ENCODE measurements around the gene S100A7.
"Not testable (repeated sequence)": the region's sequence is repeated elsewhere in the genome, so short reads cannot be mapped to it uniquely, and the experiment has no call there.

The S100A7 gene

DNA sequence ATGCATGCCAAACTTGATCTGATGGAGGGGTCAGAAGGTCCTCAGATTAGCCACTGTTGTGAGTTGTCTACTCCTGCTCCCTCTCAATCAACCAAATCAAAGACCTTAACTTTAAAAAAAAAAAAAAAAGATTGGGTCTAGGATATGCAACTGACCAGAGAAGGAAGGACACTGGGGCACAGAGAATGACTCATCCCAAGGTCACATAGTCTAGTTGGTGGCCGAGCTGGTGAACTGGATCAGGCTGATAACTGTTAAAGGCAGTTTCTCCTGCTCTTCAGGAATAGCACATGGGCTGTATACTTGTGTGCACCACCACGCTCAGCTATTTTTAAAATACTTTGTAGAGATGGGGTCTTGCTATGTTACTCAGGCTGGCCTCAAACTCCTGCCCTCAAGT lies 14.8 kb upstream of the S100A7 start:
- no peak for FAIRE-seq

DNA sequence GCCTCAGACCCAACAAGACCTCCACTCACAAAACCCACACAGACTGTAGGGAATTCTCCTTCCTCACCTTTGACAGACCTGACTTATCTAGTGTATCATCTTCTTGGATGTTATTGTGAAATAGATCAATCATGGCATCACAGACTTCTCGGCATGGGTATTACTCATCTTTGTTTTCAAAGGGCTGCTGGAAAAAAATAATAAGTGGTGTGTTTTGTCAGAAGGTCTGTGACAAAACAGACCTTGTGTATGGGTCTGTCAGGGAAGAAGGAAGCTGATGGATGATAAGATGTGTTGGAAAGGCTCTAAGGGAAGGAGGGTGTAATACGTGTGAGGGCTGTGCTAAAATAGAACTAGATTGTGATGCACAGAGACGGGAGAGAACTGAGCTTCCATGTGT lies 13.9 kb upstream of the S100A7 start:
- FAIRE-seq: no peak

DNA sequence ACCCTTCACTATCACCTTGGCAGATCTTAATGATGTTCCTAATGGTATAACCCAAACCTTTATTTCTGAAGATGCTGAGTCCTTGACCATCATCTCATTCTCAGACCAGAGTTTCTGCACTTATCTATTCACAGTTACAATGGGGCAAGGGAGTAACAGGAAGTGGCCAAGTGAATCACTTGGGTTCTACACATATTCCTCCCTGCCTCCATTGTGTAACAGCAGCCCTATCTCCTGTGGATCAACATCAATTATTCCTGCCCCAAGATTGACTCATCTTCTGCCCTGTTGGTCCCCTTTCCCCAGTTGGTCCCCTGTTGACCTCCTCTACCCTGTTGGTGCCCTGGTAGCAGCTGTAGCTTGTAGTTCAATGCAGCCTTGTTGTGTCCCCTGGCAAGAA lies 10.3 kb upstream of the S100A7 start:
- FAIRE-seq: no peak

DNA sequence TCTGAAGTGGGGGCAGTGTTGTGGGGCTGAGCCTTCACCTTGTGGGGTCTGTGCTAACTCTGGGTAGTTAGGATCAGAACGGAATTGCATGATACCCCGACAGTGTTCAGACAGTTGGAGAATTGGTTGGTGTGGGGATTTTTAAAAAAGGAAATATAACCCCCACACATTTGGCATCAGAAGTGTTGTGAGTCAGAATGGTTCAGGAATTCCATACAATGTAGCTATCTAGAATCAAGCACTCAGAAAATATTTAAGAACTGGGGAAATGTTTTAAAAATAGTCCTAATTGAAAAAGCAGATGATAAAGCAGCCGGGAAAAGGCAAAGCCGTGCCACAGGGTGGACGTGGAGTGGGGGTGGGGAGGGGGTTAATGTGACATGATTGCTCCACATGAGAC lies 6.5 kb upstream of the S100A7 start:
- no peak for FAIRE-seq

DNA sequence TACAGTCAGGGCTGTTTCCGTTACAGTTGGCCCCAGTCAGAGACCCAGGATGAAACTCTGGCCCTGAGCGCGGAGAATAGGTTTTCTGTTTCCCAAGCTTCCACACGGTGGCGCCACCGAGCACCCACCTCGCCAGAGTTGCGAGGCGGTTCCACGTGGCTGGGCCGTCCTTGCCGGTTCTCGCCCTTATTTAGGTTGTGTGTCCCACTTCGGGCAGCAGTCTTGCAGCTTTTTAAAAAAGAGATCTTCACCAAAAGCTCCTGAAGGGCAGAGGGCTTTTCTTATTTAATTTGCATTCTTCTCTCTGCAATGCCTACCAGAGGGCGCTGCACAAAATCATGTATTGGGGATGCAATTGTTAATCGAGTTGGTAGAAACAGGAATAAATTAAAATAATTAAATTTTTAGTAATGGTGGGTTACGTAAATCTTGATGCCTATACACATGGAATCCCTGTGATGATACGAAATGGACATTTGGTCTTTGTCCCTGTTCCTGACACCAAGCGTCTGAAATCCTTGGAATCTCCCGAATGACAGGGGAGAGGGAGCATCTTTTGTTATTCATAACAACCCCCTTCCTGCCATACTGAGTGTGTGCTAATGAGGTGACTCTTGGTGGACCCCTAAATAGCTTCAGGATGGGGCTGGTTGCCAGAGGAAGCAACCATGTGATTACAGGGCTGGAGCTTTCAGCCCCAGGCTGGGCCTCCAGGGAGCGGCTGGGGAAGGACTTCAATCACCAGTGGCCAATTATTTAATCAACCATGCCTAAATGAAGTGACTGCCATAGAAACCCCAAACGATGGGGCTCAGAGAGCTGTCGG lies 5.6 kb upstream of the S100A7 start:
- no peak for FAIRE-seq

DNA sequence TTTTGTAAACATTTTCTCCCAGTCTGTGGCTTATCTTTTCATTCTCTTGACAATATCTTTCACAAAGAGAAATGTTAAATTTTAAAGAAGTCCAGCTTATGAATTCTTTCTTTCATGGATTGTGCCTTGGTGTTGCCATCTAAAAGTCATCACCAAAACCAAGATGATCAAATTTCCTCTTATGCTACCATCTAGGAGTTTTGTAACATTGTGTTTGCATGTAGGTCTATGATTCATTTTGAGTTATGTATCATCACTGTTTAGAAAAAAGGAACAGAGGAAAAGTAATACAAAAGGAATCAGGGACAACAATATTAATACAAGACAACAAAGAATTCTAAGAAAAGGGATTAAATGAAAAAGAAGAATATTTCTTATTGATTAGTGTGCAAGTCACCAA lies 2.3 kb upstream of the S100A7 start:
- FAIRE-seq: not testable (repeated sequence)

DNA sequence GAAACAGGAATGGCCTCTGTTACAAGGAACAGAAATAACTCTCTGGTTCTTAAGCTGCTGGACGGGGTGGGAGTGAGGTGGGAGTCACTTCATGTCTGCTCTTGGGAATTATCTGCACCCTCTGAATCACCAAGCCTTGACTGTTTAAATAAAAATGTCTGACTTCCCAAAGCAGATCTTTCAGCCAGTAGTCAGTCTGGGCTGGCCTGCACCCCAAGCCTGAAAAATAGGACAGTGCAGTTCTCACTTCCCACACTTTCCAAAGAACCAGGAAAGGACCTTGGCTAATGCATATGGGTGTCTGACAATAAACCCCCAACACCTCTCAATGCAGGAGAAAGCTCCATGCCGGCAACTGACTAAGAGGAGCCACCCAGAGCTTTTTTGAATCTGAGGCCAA lies 796 bp downstream of the S100A7 start:
- no peak for FAIRE-seq

DNA sequence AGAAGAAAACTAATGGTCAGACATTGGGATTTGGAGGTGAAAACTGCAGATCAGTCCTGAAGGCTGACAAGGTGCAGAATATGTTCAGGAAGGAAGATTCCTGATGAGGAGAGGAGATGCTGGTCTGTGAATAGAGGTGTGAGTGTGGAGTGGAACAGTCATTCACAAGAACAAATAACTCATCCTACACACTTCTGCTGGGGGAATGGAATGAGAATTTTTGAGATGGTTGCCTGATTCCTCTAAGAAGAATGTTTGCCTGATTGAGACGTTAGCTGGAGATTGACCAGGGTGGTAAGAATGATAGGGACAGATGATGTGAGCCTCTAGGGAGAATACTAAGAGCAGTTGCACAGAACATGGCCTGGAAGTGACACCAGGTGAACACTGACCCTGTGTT lies 4.1 kb downstream of the S100A7 start:
- FAIRE-seq: no peak

DNA sequence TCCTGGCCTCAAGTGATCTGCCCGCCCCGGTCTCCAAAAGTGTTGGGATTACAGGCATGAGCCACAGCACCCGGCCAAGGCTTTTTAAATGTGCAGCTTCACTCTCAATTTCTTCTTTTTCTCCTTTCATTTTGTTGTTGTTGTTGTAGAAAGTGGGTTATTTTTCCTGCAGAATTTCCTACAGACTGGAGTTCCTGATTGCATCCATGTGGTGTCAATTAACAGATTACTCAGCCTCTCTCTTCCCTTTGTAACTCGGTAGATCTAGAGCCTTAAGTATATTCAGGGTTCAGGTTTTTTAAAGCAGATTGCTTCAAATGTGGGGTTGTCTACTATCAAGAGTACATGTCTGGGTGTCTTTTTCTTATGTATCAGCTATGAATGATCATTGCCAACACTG lies 11.6 kb downstream of the S100A7 start:
- FAIRE-seq: not testable (repeated sequence)

DNA sequence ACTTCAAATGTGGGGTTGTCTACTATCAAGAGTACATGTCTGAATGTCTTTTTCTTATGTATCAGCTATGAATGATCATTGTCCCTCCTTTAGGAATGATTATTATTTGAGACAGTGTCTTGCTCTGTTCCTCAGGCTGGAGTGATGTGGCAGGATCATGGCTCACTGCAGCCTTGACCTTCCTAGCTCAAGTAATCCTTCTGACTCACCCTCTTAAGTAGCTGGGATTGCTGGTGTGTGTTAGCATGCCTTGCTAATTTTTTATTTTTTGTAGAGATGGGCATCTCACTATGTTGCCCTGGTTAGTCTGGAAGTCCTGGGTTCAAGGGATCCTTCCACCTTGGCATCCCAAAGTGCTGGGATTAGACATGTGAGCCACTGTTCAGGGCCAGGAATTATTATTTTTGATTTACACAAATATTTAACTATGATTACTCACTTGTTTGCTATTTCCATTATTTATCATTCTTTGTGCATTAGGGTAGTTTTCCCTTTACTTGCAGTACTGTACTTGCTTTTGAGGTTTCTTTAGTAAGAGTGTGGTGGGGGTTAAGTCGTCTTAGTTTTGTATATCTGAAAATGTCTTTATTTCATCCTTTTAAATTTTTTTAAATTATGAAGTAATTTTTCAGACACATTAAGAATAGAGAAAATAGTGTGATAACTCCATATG lies 12.8 kb downstream of the S100A7 start:
- FAIRE-seq: no peak

DNA sequence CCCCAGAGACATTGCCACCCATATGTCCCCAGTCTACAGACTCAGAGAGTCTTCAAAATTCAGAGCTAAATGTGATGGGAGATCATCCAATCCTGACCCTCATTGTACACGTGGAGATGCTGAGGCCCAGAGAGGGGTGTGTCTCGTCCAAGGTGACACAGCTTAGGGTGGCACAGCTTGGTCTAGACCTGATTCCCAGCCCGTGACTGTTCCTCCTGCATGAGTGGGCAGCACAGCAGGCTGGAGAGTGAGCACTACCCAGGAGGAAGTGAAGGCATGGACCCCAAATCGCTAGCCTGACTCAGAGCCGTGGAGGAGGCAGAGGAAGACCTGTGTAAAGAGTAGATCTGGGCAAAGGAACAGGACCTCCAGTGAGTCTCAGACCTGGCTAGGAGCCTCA lies 16.4 kb downstream of the S100A7 start:
- FAIRE-seq: no peak

DNA sequence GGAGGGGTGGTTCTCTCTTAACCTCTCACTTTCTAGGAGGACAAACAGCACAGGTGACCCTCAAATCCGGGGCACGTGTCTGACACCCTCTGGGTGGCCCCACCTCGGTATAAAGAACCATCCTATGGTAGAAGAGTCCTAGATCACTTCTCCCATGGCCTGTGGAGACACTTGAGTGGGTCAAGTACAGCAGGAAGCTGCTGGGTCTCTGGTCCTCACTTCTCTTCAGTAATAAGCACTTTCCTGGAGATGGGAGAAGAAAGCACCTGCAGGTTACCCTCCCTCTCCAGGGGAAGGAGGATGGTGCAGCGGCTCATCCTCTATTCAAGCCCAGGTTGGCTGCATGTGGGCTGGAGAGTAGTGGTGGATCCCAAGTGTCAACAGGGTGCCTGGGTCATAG lies 17.0 kb downstream of the S100A7 start:
- FAIRE-seq: no peak

DNA sequence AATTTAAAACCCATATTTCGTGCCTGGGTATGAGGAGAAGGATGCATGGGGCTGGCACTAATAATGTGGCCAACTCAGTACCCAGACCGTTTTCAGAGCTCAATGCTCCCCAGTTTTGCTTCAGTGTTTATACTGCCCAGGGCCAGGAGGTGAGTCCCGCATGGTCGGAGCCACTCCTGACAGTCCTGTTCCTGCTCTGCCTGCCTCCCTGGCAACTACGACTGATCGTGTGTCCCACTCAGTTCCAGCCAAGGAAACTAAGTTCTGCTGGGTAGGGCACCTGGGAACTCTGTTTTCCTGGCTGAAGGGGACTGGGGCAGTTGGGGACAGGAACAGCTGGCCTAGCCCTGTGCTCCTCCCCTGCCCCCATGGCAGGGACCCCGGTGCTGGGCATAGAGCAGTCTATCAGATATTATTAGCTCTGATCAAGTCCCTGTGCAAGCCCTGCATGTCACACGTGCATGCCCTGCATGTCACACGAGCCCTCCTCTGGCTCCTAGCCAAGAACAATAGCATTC lies 19.2 kb downstream of the S100A7 start:
- no peak for FAIRE-seq

DNA sequence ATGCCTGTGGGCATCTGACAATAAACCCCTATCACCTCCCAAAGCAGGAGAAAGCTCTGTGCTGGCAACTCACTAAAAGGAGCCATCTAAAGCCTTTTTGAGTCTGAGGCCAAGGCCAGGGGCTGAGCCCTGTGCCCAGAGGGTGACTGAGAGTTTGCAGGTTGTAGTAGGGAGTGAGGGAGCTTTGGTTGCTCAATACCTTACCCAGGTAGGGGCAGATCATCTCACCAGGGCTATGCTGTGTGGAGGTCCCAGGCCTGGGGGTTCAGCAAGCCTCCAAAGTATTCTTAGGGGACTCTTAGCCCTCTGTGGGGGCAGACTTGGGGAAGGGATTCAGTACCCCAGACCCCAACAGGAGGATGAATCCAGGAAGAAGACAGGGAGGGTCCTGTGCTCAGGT lies 21.2 kb downstream of the S100A7 start:
- FAIRE-seq: no peak

DNA sequence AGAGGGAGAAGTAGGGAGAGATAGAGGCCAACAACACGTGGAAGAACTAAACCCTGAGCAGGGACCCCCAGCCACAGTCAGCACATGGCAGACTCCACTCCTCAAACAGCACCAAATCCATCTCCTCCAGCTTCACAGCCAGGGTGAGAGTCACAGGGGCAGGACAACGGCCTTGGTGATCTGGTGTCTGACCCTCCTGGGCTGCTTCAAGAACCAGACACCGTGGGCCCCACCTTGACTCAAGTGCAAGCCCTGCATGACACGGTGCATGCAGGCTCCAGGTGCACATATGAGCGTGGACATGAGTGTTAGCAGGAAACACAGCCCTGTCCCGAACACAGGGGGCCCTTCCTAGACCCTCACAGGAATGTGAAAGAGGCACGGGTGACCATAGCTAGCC lies 21.9 kb downstream of the S100A7 start:
- FAIRE-seq: no peak

DNA sequence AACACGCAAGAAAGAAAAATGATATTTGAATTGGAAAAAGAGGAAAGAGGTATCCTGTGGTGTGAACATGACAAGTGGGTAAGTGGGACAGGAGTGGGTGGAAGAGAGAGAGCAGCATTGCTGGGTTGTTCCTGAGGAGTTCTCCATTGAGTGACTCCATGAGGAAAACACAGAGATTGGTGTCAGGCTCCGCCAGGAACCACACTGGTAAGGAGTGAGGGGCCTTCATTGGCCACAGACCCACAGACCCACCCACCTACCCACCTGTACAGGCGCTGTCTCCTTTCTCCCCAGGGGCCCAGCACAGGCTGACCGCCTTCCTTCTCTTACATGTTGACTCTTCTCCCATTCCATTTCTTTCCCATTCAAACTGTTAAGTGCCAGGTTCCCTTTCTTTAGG lies 23.2 kb downstream of the S100A7 start:
- no peak for FAIRE-seq

DNA sequence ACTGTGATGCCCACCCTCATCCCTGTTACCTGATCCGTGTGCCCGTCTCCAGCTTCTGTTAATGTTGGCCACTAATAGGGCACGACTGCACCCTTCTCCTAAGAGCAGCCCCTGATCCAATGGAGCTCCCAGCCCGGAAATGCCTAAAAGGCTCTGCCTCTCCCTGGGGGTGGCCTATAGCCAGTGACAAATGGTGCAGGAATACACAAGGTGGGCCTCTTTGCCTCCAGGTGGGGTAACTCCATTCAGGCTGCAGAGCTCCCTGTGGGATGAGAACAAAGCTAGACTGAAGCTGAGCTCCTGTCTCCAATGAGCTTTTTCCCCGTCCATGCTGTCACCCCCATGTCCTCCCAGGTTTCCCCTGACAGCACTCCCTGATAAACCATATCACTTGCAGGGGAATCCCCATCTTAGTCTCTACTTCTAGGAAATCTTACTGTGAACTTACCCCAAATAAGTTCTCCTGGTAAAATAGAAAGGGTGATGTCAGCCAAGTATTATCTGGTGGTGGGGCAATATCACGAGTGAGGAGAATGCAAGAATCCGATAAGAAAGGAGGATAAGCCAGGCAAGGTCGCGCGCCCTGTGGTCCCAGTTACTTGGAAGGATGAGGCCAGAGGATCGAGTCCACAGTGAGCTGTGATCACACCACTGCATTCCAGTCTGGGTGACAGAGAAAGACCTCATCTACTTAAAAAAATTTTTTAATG lies 25.6 kb downstream of the S100A7 start:
- no peak for FAIRE-seq

DNA sequence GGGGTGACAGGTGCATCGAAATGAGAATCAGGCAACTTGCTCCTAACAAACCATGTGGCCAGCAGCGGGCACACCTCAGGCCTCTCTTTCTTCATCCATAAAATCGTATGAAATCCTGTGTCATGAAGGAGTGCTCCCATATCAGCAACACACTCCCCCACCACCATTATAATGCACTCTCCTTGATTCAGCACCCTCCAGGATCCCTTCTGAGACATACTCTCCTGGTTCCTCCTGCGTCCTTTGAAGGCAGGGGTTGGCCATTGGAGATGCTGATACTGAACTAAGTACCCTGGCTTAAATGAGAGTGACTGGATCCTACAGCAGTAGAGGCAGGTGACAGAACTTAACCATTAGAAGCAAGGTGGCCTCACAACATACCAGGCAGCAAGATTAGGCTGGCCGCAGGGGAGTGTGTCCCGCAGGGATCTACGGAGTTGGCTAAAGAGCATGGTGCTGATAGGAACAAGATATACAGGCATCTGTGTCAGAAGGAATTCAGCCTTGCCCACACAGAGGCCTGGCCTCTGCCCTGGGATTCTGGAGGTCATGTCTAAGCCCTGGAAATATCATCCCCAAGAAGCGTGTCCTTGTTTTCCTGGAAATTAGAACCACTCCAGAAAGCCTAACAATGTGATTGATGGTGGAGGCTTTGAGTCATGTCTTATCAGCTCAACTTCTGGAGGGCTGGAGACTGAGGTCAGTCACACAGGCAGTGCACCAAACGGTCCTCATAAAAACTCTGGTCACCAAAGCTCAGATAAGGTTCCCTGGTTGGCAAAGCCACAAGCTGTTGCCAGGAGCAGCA lies 27.4 kb downstream of the S100A7 start:
- no peak for FAIRE-seq

DNA sequence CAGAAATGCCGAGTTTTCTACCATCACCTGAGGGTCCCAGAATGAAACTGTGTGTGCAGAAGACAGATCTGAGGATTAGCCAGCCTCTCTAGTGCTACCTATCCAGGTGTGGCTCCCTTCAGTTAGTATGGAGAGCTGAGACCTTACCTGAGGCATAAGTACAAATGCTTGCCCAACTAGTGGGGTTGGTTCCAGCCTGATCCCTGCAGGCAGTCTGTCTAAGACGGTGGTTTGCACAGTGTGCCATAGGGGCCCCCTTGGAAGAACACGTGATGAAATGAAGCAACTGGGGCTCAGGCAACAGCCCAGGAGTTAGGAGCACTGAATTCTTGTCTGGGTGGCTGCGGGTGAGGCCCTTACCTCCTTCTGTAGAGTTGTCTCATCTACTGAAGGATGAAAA lies 28.5 kb downstream of the S100A7 start:
- FAIRE-seq: no peak

DNA sequence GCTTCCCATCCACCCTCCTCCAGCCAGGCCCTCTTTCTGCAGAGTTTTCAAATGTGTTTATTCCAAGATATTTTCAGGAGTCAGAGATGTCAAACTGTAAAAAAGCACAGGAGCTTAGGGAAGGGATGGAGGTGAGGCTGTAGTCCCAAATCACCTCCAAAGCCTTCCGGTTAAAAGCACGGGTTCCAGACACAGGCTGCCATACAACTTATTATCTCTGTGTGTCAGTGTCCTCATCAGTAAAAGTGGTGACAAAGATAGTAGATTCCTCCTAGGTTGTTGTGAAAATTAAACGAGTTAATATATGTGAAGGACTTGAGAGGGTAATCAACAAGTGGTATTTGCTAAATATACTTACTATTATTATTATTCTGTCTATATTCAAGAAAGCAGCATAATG lies 29.0 kb downstream of the S100A7 start:
- FAIRE-seq: no peak

DNA sequence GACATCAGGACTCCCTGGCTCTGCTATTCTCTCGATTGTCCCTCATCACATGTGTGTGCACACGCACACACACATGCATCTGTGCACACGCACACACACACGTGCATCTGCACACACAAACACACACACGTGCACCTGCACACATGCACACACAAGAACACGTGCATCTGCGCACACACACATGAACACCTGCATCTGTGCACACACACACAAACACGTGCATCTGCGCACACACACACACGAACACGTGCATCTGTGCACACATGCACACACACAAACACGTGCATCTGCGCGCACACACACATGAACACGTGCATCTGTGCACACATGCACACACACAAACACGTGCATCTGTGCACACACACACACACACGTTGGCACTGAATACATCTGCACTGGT lies 29.4 kb downstream of the S100A7 start:
- FAIRE-seq: no peak

DNA sequence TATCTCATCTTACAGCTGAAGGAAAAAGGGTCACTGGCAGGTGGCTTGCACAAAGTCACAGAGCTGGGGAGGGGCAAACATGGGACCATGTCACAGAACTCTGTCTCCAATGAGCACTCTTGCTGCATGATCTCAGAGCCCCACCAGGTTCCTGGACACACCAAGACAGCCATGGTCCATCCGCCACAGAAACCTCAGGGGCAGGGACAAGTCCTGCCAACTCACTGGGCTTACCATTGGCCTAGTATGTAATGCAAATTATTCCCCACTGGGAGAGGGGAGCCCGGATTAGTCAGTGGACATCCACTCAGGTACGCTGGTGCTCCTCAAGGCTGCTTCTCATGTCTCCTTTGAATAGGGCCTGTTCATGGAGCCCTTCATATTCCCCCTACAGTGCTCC lies 29.9 kb downstream of the S100A7 start:
- FAIRE-seq: no peak

DNA sequence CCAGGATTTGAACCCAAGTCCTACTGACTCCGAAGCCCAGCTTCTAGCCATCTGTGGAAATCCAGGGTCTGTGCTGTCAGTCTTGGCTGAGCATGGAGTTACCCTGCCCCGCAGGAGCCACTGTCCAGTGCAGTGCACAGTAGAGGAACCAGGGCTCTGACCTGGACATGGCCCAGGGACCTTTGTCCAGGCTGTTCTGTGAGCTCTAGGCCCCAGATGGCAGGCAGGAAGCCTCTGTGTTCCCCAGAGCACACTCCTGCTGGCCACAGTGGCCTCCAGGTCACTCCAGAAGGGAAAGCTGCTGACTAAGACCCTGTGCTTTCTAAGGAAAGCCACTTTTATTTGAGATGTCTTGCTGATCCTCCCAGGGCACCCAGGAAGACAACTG lies 30.3 kb downstream of the S100A7 start:
- FAIRE-seq: no peak

Measured in G401.6 (cell line).